ENCODE results near the gene BPIFB6. TPM values are rescaled to one million over a fixed set of nuclear protein-coding genes. Genes with fewer than 3 reads are reported as not detected.

Gene BPIFB6
- total RNA-seq, 1 donor from 2014 or later: not detected

GRCh38 chr20:33063271-33063670, 31.8 kb downstream of the BPIFB6 start:
- Mint-ChIP-seq H3K9me3 (ENCODE audit: unreplicated experiment) (no peaks in the 10 kb centered on the region), H3K36me3 (ENCODE audit: low read depth, unreplicated experiment) (no peaks in the 10 kb centered on the region), H3K27me3 (ENCODE audit: unreplicated experiment) (peaks cover 3% of the 10 kb centered on the region), H3K4me1 (ENCODE audit: unreplicated experiment) (peaks cover 4% of the 10 kb centered on the region), H3K4me3 (ENCODE audit: unreplicated experiment) (no peak overlapping the region), H3K27ac (ENCODE audit: unreplicated experiment) (no peak overlapping the region)
- no peak for DNase-seq (ENCODE audit: low spot score)
- no peak for TF ChIP-seq CTCF (IDR thresholded peaks at IDR 0.05; ENCODE audit: unreplicated experiment)

- Mint-ChIP-seq H3K36me3 (ENCODE audit: low read depth, unreplicated experiment) (no peaks in the 10 kb centered on the region), H3K27ac (ENCODE audit: unreplicated experiment) (no peak overlapping the region), H3K4me1 (ENCODE audit: unreplicated experiment) (no peaks in the 10 kb centered on the region), H3K9me3 (ENCODE audit: unreplicated experiment) (no peaks in the 10 kb centered on the region), H3K27me3 (ENCODE audit: unreplicated experiment) (peaks cover 3% of the 10 kb centered on the region), H3K4me3 (ENCODE audit: unreplicated experiment) (no peak overlapping the region)
- TF ChIP-seq CTCF (IDR thresholded peaks at IDR 0.05; ENCODE audit: unreplicated experiment): no peak
- DNase-seq (ENCODE audit: low spot score): no peak
Measured at GRCh38 chr20:33064572-33065287, 33.3 kb downstream of the BPIFB6 start.

- TF ChIP-seq CTCF (IDR thresholded peaks at IDR 0.05; ENCODE audit: unreplicated experiment): no peak
- Mint-ChIP-seq H3K4me1 (ENCODE audit: unreplicated experiment) (no peaks in the 10 kb centered on the region), H3K4me3 (ENCODE audit: unreplicated experiment) (no peak overlapping the region), H3K27ac (ENCODE audit: unreplicated experiment) (no peak overlapping the region), H3K36me3 (ENCODE audit: low read depth, unreplicated experiment) (no peaks in the 10 kb centered on the region), H3K27me3 (ENCODE audit: unreplicated experiment) (peaks cover 4% of the 10 kb centered on the region), H3K9me3 (ENCODE audit: unreplicated experiment) (no peaks in the 10 kb centered on the region)
- no peak for DNase-seq (ENCODE audit: low spot score)
Measured at GRCh38 chr20:33065785-33066184, 34.3 kb downstream of the BPIFB6 start.

GRCh38 chr20:33067806-33068205, 36.4 kb downstream of the BPIFB6 start:
- no peak for DNase-seq (ENCODE audit: low spot score)
- Mint-ChIP-seq H3K27me3 (ENCODE audit: unreplicated experiment) (peaks cover 6% of the 10 kb centered on the region), H3K9me3 (ENCODE audit: unreplicated experiment) (no peaks in the 10 kb centered on the region), H3K36me3 (ENCODE audit: low read depth, unreplicated experiment) (no peaks in the 10 kb centered on the region), H3K4me1 (ENCODE audit: unreplicated experiment) (no peaks in the 10 kb centered on the region), H3K4me3 (ENCODE audit: unreplicated experiment) (no peak overlapping the region), H3K27ac (ENCODE audit: unreplicated experiment) (no peak overlapping the region)
- no peak for TF ChIP-seq CTCF (IDR thresholded peaks at IDR 0.05; ENCODE audit: unreplicated experiment)

GRCh38 chr20:33068251-33068939, 36.9 kb downstream of the BPIFB6 start:
- H3K27ac Mint-ChIP-seq (ENCODE audit: unreplicated experiment): no peak overlapping the region
- H3K9me3 Mint-ChIP-seq (ENCODE audit: unreplicated experiment): no peaks in the 10 kb centered on the region
- H3K36me3 Mint-ChIP-seq (ENCODE audit: low read depth, unreplicated experiment): no peaks in the 10 kb centered on the region
- peaks cover 6% of the 10 kb centered on the region for H3K27me3 Mint-ChIP-seq (ENCODE audit: unreplicated experiment)
- TF ChIP-seq CTCF (IDR thresholded peaks at IDR 0.05; ENCODE audit: unreplicated experiment): no peak
- no peak overlapping the region for H3K4me3 Mint-ChIP-seq (ENCODE audit: unreplicated experiment)
- no peak for DNase-seq (ENCODE audit: low spot score)
- no peaks in the 10 kb centered on the region for H3K4me1 Mint-ChIP-seq (ENCODE audit: unreplicated experiment)
